Neural progenitor cell (in vitro differentiated cells): ENCODE measurements around the gene TAOK1. TPM values are rescaled to one million over a fixed set of nuclear protein-coding genes. Genes with fewer than 3 reads are reported as not detected.

Experiments used
- DNase-seq: peaks from one replicate; pipeline ENCODE4 v3.0.0-alpha.2; 2016; ENCODE audit warnings: low spot score
- H2AFZ ChIP-seq: fragments of 200-600 bp; sonication (generic); replicated peaks from 2 replicates; pipeline ENCODE4 v1.6.1; 2016; ENCODE audit warnings: antibody characterized with exemption
- H3F3A ChIP-seq: fragments of 200-600 bp; sonication (generic); 2 replicates; pipeline ENCODE4 v1.6.1; 2016; ENCODE audit warnings: antibody characterized with exemption, low read depth
- H3K27ac ChIP-seq: fragments of 200-600 bp; sonication (generic); 2 replicates; pipeline ENCODE4 v1.5.1; 2016; ENCODE audit warnings: mild to moderate bottlenecking
- H3K27me3 ChIP-seq: fragments of 200-600 bp; sonication (generic); 2 replicates; pipeline ENCODE4 v1.6.1; 2016; ENCODE audit warnings: mild to moderate bottlenecking, moderate library complexity
- H3K36me3 ChIP-seq: fragments of 200-600 bp; sonication (generic); 2 replicates; pipeline ENCODE4 v1.5.1; 2016
- H3K4me1 ChIP-seq: fragments of 200-600 bp; sonication (generic); 2 replicates; pipeline ENCODE4 v1.6.1; 2016; ENCODE audit warnings: mixed run types
- H3K4me2 ChIP-seq: fragments of 200-600 bp; sonication (generic); 2 replicates; pipeline ENCODE4 v1.6.1; 2016
- H3K4me3 ChIP-seq: fragments of 200-600 bp; sonication (generic); 2 replicates; pipeline ENCODE4 v1.5.1; 2016
- H3K79me2 ChIP-seq: fragments of 200-600 bp; sonication (generic); 2 replicates; pipeline ENCODE4 v1.6.1; 2016; ENCODE audit warnings: low read depth
- H3K9ac ChIP-seq: fragments of 200-600 bp; sonication (generic); 2 replicates; pipeline ENCODE4 v1.6.1; 2016
- H3K9me3 ChIP-seq: fragments of 200-600 bp; sonication (generic); 2 replicates; pipeline ENCODE4 v1.5.1; 2016; ENCODE audit warnings: low read depth
- H4K20me1 ChIP-seq: fragments of 200-600 bp; sonication (generic); 2 replicates; pipeline ENCODE4 v1.6.1; 2016; ENCODE audit warnings: low read depth
- H3K27ac Mint-ChIP-seq: 3 replicates; pipeline ENCODE4 v1.8.0; 2021; ENCODE audit warnings: mixed read lengths
- H3K27me3 Mint-ChIP-seq: 2 replicates; pipeline ENCODE4 v1.8.0; 2022; ENCODE audit warnings: low read depth, mild to moderate bottlenecking, inconsistent platforms, moderate library complexity, mixed read lengths; ENCODE audit not compliant: insufficient read depth
- H3K36me3 Mint-ChIP-seq: 3 replicates; pipeline ENCODE4 v1.8.0; 2021; ENCODE audit warnings: mixed read lengths
- H3K4me1 Mint-ChIP-seq: 3 replicates; pipeline ENCODE4 v1.8.0; 2021; ENCODE audit warnings: mixed read lengths
- H3K4me3 Mint-ChIP-seq: 3 replicates; pipeline ENCODE4 v1.8.0; 2021; ENCODE audit warnings: mild to moderate bottlenecking, moderate library complexity, mixed read lengths
- H3K9me3 Mint-ChIP-seq: 3 replicates; pipeline ENCODE4 v1.8.0; 2020; ENCODE audit warnings: mixed read lengths
- CTCF ChIP-seq: fragments of 200-600 bp; sonication (generic); IDR thresholded peaks from 2 replicates; pipeline ENCODE4 v1.5.1; 2017; ENCODE audit warnings: antibody characterized with exemption, mild to moderate bottlenecking
- EZH2 ChIP-seq: fragments of 200-600 bp; sonication (generic); IDR thresholded peaks from 2 replicates; pipeline ENCODE4 v1.6.1; 2017; ENCODE audit warnings: antibody characterized with exemption, mild to moderate bottlenecking, moderate library complexity
- EZH2phosphoT487 ChIP-seq: fragments of 200-600 bp; sonication (generic); IDR thresholded peaks from 2 replicates; pipeline ENCODE4 v1.6.1; 2017; ENCODE audit warnings: antibody characterized with exemption
- total RNA-seq: library from RNA; depleted of rRNA; stranded (reverse); fragments of >200 nt; gene quantifications from 2 replicates; pipeline ENCODE4 v1.2.3, GENCODE V29; 2015; ENCODE audit warnings: low replicate concordance

The TAOK1 gene
- total RNA-seq, 1 donor from 2014 or later = 125 TPM

GRCh38 chr17:29368926-29369325 lies 21.2 kb upstream of the TAOK1 start:
- no peak for TF ChIP-seq CTCF
- TF ChIP-seq EZH2phosphoT487 = no peak
- no peak for TF ChIP-seq EZH2
- H3K9me3 Mint-ChIP-seq = no peaks in the 10 kb centered on the region
- Histone ChIP-seq H3K4me2 (peak overlapping the region; percentile 6), H3K27me3 (no peaks in the 10 kb centered on the region), H3K36me3 (no peaks in the 10 kb centered on the region), H3K9me3 (no peaks in the 10 kb centered on the region), H3F3A (peaks cover 17% of the 10 kb centered on the region), H2AFZ (no peak overlapping the region), H4K20me1 (no peaks in the 10 kb centered on the region), H3K4me1 (peaks cover 17% of the 10 kb centered on the region), H3K79me2 (no peaks in the 10 kb centered on the region), H3K27ac (no peak overlapping the region), H3K9ac (no peak overlapping the region), H3K4me3 (no peak overlapping the region)
- DNase-seq = peak; percentile 76
- no peak overlapping the region for H3K27ac Mint-ChIP-seq
- H3K36me3 Mint-ChIP-seq = no peaks in the 10 kb centered on the region
- H3K4me1 Mint-ChIP-seq = peaks cover 12% of the 10 kb centered on the region
- H3K27me3 Mint-ChIP-seq = peaks cover 3% of the 10 kb centered on the region
- no peak overlapping the region for H3K4me3 Mint-ChIP-seq

- no peaks in the 10 kb centered on the region for H3K9me3 ChIP-seq
- Mint-ChIP-seq H3K36me3 (no peaks in the 10 kb centered on the region), H3K27ac (no peak overlapping the region), H3K9me3 (no peaks in the 10 kb centered on the region), H3K27me3 (peaks cover 3% of the 10 kb centered on the region), H3K4me1 (peaks cover 18% of the 10 kb centered on the region), H3K4me3 (no peak overlapping the region)
- no peak overlapping the region for H3K27ac ChIP-seq
- no peaks in the 10 kb centered on the region for H4K20me1 ChIP-seq
- peaks cover 17% of the 10 kb centered on the region for H3F3A ChIP-seq
- peak overlapping the region; percentile 70 for H3K4me2 ChIP-seq
- DNase-seq = peak; percentile 88
- H3K79me2 ChIP-seq = no peaks in the 10 kb centered on the region
- peak overlapping the region; percentile 96 for H2AFZ ChIP-seq
- TF ChIP-seq CTCF (peak; percentile 78), EZH2 (peak; percentile 26), EZH2phosphoT487 (no peak)
- H3K9ac ChIP-seq = no peak overlapping the region
- H3K4me1 ChIP-seq = peaks cover 27% of the 10 kb centered on the region
- no peaks in the 10 kb centered on the region for H3K27me3 ChIP-seq
- no peaks in the 10 kb centered on the region for H3K36me3 ChIP-seq
- H3K4me3 ChIP-seq = peak overlapping the region; percentile 27
Observed at GRCh38 chr17:29369831-29370735, 20.1 kb upstream of the TAOK1 start.

- H3K27ac Mint-ChIP-seq = peak overlapping the region; percentile 92
- Histone ChIP-seq H3K27ac (peak overlapping the region; percentile 86), H4K20me1 (no peaks in the 10 kb centered on the region), H3K9me3 (no peaks in the 10 kb centered on the region), H3K4me3 (peak overlapping the region; percentile 17), H3K9ac (no peak overlapping the region), H2AFZ (no peak overlapping the region), H3K79me2 (no peaks in the 10 kb centered on the region), H3K4me1 (peaks cover 59% of the 10 kb centered on the region), H3K36me3 (no peaks in the 10 kb centered on the region), H3K4me2 (peak overlapping the region; percentile 65), H3K27me3 (no peaks in the 10 kb centered on the region), H3F3A (peaks cover 36% of the 10 kb centered on the region)
- no peaks in the 10 kb centered on the region for H3K36me3 Mint-ChIP-seq
- peaks cover 43% of the 10 kb centered on the region for H3K4me1 Mint-ChIP-seq
- DNase-seq = peak; percentile 81
- no peak for TF ChIP-seq EZH2phosphoT487
- H3K27me3 Mint-ChIP-seq = no peaks in the 10 kb centered on the region
- H3K4me3 Mint-ChIP-seq = peak overlapping the region; percentile 71
- no peaks in the 10 kb centered on the region for H3K9me3 Mint-ChIP-seq
Observed at GRCh38 chr17:29376667-29377270, 13.4 kb upstream of the TAOK1 start.
